Measurements from ENCODE around the gene SYT8. TPM values are rescaled to one million over a fixed set of nuclear protein-coding genes. Genes with fewer than 3 reads are reported as not detected.

The SYT8 gene
- total RNA-seq, 1 experiment from 2014 or later: 308 TPM

DNA sequence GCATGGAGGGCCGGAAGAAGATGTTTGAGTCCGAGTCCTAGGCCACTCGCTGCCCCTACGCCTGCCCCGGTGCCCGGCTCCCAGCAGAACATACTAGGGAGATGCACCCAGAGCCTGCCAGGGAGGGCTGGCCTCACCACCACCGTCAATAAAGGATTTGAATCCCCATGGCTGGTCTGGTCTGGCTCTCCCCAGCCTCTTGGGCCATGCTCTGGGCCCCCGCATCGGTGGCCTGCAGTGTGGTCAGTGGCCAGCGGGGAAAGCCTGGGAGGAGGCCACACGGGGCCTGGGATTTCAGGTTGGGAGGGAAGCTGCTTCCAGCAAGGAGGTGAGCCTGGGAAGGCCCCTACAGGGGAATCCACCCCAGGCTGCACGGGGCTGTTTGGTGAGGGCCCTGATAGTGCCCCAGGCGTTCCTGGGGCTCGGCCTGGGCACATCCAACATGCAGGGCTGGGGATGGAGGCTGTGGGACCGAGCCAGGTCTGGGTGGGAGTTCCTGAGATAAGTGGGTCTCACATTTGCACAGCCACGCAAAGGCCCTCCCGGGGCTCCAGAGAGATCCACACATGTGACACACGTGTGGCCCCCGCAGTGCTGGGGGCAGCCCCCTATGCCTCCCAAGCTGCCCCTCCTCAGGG, 6.8 kb downstream of the SYT8 start:
- ChIA-PET CTCF (interaction anchor here (0.7 to 0.9 kb wide), 2 partner anchors 9 to 148 kb away, joined by 3 read pairs; no protein-coding TSS in a partner anchor), POLR2A (interaction anchor here (0.6 to 1.0 kb wide), 3 partner anchors 12 to 124 kb away, joined by 3 read pairs; partner anchors contain the start of gene IFITM10)
- Mint-ChIP-seq H3K27ac (ENCODE audit: low read depth, unreplicated experiment) (no peak overlapping the region), H3K27me3 (ENCODE audit: insufficient read depth, unreplicated experiment) (no peaks in the 10 kb centered on the region), H3K36me3 (ENCODE audit: insufficient read depth, unreplicated experiment) (peaks cover 40% of the 10 kb centered on the region), H3K9me3 (ENCODE audit: unreplicated experiment) (no peaks in the 10 kb centered on the region), H3K4me1 (ENCODE audit: insufficient read depth, unreplicated experiment) (peaks cover 30% of the 10 kb centered on the region), H3K4me3 (ENCODE audit: unreplicated experiment) (no peak overlapping the region)
- no peak for DNase-seq (ENCODE audit: unreplicated experiment)
- BruUV-seq (replicated peaks): no TSS peak
- intact Hi-C loops (cut with micrococcal nuclease): no loop called here
- no peak for TF ChIP-seq CTCF (IDR thresholded peaks at IDR 0.05; ENCODE audit: unreplicated experiment)

- H3K4me3 Mint-ChIP-seq (ENCODE audit: unreplicated experiment): peak overlapping the region; percentile 48
- no peaks in the 10 kb centered on the region for H3K27me3 Mint-ChIP-seq (ENCODE audit: insufficient read depth, unreplicated experiment)
- intact Hi-C loops (cut with micrococcal nuclease): no loop called here
- no peak for TF ChIP-seq CTCF (IDR thresholded peaks at IDR 0.05; ENCODE audit: unreplicated experiment)
- ChIA-PET CTCF (interaction anchor here (0.7 to 1.0 kb wide), 4 partner anchors 9 to 149 kb away, joined by 3 read pairs; no protein-coding TSS in a partner anchor), POLR2A (interaction anchor here (0.6 to 2.2 kb wide), 10 partner anchors 9 to 123 kb away, joined by 3 to 32 read pairs (median 3); partner anchors contain the start of genes IFITM10 and SYT8)
- H3K4me1 Mint-ChIP-seq (ENCODE audit: insufficient read depth, unreplicated experiment): peaks cover 26% of the 10 kb centered on the region
- H3K9me3 Mint-ChIP-seq (ENCODE audit: unreplicated experiment): no peaks in the 10 kb centered on the region
- BruUV-seq (replicated peaks): no TSS peak
- H3K36me3 Mint-ChIP-seq (ENCODE audit: insufficient read depth, unreplicated experiment): peaks cover 32% of the 10 kb centered on the region
- no peak overlapping the region for H3K27ac Mint-ChIP-seq (ENCODE audit: low read depth, unreplicated experiment)
- no peak for DNase-seq (ENCODE audit: unreplicated experiment)
These were observed 7.6 kb downstream of the SYT8 start for GRCh38 chr11:1842149-1843097.

GRCh38 chr11:1843098-1843473, 8.3 kb downstream of the SYT8 start:
- CTCF ChIA-PET: interaction anchor here (0.7 to 1.0 kb wide), 2 partner anchors 105 to 112 kb away, joined by 3 read pairs; no protein-coding TSS in a partner anchor
- POLR2A ChIA-PET: interaction anchor here (0.6 to 2.2 kb wide), 8 partner anchors 9 to 96 kb away, joined by 3 to 32 read pairs (median 3); partner anchors contain the start of genes IFITM10 and SYT8
- Mint-ChIP-seq H3K9me3 (ENCODE audit: unreplicated experiment) (no peaks in the 10 kb centered on the region), H3K36me3 (ENCODE audit: insufficient read depth, unreplicated experiment) (peaks cover 26% of the 10 kb centered on the region), H3K27me3 (ENCODE audit: insufficient read depth, unreplicated experiment) (no peaks in the 10 kb centered on the region), H3K4me3 (ENCODE audit: unreplicated experiment) (peak overlapping the region; percentile 48), H3K27ac (ENCODE audit: low read depth, unreplicated experiment) (peak overlapping the region; percentile 77), H3K4me1 (ENCODE audit: insufficient read depth, unreplicated experiment) (peaks cover 31% of the 10 kb centered on the region)
- peak; percentile 85 for DNase-seq (ENCODE audit: unreplicated experiment)
- BruUV-seq (replicated peaks): no TSS peak
- intact Hi-C loops (cut with micrococcal nuclease): no loop called here
- no peak for TF ChIP-seq CTCF (IDR thresholded peaks at IDR 0.05; ENCODE audit: unreplicated experiment)

GRCh38 chr11:1843796-1844195, 9.0 kb downstream of the SYT8 start:
- H3K4me3 Mint-ChIP-seq (ENCODE audit: unreplicated experiment): peak overlapping the region; percentile 48
- H3K27ac Mint-ChIP-seq (ENCODE audit: low read depth, unreplicated experiment): peak overlapping the region; percentile 77
- no peak for DNase-seq (ENCODE audit: unreplicated experiment)
- ChIA-PET POLR2A (interaction anchor here (1.0 to 2.2 kb wide), 2 partner anchors 10 to 19 kb away, joined by 3 to 32 read pairs; partner anchors contain the start of gene SYT8), CTCF (no interaction called here)
- H3K4me1 Mint-ChIP-seq (ENCODE audit: insufficient read depth, unreplicated experiment): peaks cover 38% of the 10 kb centered on the region
- no peak for TF ChIP-seq CTCF (IDR thresholded peaks at IDR 0.05; ENCODE audit: unreplicated experiment)
- intact Hi-C loops (cut with micrococcal nuclease): no loop called here
- no peaks in the 10 kb centered on the region for H3K27me3 Mint-ChIP-seq (ENCODE audit: insufficient read depth, unreplicated experiment)
- no peaks in the 10 kb centered on the region for H3K9me3 Mint-ChIP-seq (ENCODE audit: unreplicated experiment)
- H3K36me3 Mint-ChIP-seq (ENCODE audit: insufficient read depth, unreplicated experiment): peaks cover 25% of the 10 kb centered on the region
- BruUV-seq (replicated peaks): no TSS peak

Measured in MCF 10A (cell line).